GM12874 (cell line): Measurements from ENCODE around the gene SLC5A12.

Experiments used
- CTCF ChIP-seq: IDR thresholded peaks from 2 replicates; pipeline ENCODE4 v1.5.1; 2011; ENCODE audit warnings: low read depth, mild to moderate bottlenecking, control low read depth, low read length, moderate library complexity; ENCODE audit not compliant: insufficient read depth

The SLC5A12 gene

GRCh38 chr11:26721948-26722475 is at the start of gene SLC5A12:
SLC5A12 (minus strand) TSS chr11:26722060; CDS start chr11:26721714, 346 bp downstream.
- no peak for TF ChIP-seq CTCF

- no peak for TF ChIP-seq CTCF
Observed at GRCh38 chr11:26769027-26769426, 47.2 kb upstream of the SLC5A12 start.

GRCh38 chr11:26767060-26767459 is 45.2 kb upstream of the SLC5A12 start:
- TF ChIP-seq CTCF: no peak

- no peak for TF ChIP-seq CTCF
Observed at GRCh38 chr11:26765323-26765722, 43.5 kb upstream of the SLC5A12 start.

- TF ChIP-seq CTCF: no peak
Observed at GRCh38 chr11:26764825-26765224, 43.0 kb upstream of the SLC5A12 start.

- TF ChIP-seq CTCF: no peak
Observed at GRCh38 chr11:26764315-26764714, 42.5 kb upstream of the SLC5A12 start.

GRCh38 chr11:26762089-26762488 is 40.2 kb upstream of the SLC5A12 start:
- no peak for TF ChIP-seq CTCF
